Retinal pigment epithelial cell (primary cell): Measurements from ENCODE around the gene TSHB.

ENCODE experiments used
- DNase-seq: peaks from one replicate; pipeline ENCODE4 v3.0.0-alpha.2; 2010; ENCODE audit warnings: low read depth
- H3K4me3 ChIP-seq: 2 replicates; pipeline ENCODE4 v1.5.1; 2011; ENCODE audit warnings: mild to moderate bottlenecking, low read length, control low read depth, moderate library complexity
- CTCF ChIP-seq: conservative IDR thresholded peaks from 2 replicates; pipeline ENCODE4 v1.5.1; 2011; ENCODE audit warnings: low read depth, low read length, control low read depth, inconsistent platforms

The TSHB gene

GRCh38 chr1:115067161-115067859 lies 37.7 kb downstream of the TSHB start:
- no peak for TF ChIP-seq CTCF
- no peak for DNase-seq
- H3K4me3 ChIP-seq: no peak overlapping the region

DNA sequence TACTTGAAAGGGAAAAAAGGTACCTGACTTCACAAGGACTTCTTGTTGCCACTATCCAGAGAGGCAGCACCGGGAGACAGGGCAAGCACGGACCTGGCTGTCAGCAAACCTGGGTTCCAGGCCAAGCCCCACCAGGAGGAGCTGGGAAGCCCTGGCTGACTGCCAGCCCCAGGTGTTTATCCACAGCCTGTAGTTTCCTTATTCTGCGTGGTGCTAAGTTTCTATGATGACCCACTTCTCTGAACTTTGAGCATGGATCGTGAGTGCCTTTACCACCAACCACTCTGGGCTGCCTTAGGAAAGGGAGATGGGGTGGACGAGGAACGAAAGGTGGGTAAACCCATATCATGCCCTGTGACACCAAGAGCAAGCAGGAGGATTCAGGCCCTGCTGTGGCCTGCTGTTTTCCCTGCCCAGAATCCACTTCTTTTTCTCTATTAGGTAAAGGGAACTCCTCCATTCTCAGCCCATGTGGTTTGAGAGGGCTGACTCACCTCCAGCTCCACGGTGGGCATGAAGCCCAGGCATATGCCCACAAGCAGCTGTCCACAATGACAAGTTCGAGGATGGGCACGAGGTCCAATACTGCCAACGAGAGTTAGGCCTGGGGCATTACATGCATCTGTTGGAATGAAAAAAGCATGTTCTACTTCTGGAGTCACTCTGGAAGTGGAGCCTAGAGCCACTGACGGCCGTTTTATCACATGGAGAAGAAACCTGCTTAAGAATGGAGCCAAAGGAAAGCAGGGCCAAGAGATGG lies 39.4 kb downstream of the TSHB start:
- DNase-seq: no peak
- no peak for TF ChIP-seq CTCF

GRCh38 chr1:115069659-115070308 lies 40.2 kb downstream of the TSHB start:
- TF ChIP-seq CTCF: no peak
- H3K4me3 ChIP-seq: no peak overlapping the region
- DNase-seq: no peak

More for the DNA sequence above, 39.4 kb downstream of the TSHB start:
- H3K4me3 ChIP-seq: no peak overlapping the region

DNA sequence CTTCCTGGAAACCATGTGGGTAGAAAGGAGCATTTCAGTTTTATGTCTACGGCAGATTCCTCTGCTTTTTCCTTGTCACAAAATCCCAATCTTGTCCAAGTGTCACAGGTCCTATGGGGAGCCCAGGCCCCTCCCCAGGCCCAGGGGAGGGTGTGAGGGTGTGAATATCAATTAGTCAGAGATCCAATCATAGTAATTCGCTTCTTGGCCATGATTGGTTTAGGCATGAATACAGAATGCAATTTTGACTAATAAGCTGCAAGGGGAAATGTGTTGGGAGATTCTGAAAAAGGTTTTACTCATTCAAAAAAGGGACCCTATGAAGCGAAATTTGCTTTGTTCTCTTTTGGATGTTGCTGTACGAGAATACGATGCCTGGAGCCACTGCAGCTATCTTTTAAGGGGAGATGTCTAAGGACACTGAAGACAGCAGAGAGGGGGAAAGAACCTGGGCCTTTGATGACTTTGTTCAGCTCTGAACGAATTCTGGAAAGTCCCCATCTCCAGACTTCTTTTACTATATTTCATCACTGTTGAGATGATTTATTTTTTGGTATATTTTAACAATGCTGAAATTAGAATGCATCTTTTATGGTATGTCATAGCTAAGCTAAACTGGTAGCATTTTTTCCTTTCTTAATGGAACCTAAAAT lies 41.5 kb downstream of the TSHB start:
- no peak for TF ChIP-seq CTCF
- no peak for DNase-seq
- H3K4me3 ChIP-seq: no peak overlapping the region

- no peak overlapping the region for H3K4me3 ChIP-seq
- no peak for TF ChIP-seq CTCF
Measured at GRCh38 chr1:115073298-115074087, 43.9 kb downstream of the TSHB start.

DNA sequence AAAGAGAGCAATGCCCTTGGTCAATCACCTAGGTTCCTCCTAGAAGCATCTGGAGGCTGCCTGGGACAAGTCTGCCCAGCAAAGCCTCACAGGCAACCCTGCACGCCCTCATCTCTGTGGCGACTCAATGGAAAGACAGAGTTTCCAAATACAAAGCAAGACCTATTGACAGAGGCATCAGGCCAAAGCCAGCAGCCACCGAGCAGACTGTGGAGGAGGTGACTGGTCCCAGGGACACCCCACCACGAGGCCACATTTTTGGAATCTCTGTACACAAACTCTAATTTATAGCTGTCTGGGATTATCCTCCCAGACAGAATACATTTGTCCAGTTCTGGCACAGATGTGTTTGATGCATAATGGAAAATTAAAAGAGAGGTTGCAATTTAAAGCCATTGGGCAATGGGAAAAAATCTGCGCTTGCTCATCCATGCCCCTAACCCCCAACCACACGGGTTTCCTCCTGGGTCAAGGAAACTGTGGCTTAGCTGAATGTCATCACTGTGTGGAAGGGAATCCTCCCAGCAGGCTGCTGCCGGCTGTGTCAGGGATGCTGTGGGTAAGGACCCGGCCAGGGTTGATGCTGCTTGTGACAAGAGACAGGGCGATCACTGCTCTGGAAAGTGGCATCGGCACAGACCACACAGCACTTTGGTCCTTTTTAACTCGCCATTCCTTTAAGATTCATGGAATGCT lies 45.4 kb downstream of the TSHB start:
- no peak for DNase-seq
- H3K4me3 ChIP-seq: no peak overlapping the region
- TF ChIP-seq CTCF: no peak

More at GRCh38 chr1:115073298-115074087, 43.9 kb downstream of the TSHB start:
- no peak for DNase-seq
